NCI-H2196 treated with DMSO at 0.1 percent for 48 hours (cell line): ENCODE results near the gene KITLG.
A peak's percentile ranks its signal among the peaks of the same experiment; 100 is the strongest.
"Not testable (repeated sequence)": the region's sequence is repeated elsewhere in the genome, so short reads cannot be mapped to it uniquely, and the experiment has no call there.

ENCODE experiments used
- DNase-seq: peaks from one replicate; lab custom pipeline; 2025; ENCODE audit not compliant: unreplicated experiment; lab: John Stamatoyannopoulos, UW

The KITLG gene

DNA sequence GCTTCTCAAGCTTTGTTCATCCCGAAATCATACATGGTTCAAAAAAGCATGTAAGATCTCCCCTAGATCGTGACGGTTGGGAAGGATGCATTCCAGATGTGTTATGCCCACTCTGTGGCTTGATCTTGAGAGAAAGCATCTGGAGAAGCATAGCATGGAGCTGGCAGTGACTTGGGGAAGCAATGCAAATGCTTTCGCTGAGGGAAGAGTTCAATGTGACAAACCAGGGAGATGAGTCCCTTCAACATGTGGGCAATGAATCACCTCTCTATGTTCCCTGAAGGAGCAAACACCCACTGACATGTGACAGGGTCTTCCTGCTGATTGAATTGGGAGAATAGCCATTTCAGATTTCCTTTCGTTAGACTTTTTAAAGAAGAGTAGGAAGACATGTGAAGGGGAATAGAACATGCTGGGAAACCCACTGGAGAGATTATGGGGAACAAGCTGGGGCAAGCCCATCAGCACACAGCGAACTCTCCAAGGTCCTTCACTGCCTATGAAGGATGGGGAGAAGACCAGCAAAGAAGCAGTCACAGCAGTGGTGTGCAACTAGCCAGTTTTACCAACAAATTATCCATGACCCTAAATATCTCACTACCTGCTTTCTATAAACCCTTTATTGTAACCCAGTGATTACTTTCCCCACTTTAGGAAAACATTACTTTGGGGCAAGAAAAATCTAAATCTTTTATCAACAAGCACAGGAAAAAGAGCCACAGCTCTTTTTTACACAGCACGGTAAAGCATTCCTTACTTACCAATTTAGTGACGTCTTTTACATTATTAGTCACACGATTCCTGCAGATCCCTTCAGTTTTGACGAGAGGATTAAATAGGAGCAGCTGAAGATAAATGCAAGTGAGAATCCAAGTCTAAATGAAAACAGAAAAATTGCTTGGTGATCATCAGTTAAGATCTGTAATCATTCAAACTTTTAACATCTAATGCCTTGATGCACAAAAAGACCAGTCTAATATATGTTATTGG is 35.0 kb downstream of the KITLG start:
- no peak for DNase-seq

DNA sequence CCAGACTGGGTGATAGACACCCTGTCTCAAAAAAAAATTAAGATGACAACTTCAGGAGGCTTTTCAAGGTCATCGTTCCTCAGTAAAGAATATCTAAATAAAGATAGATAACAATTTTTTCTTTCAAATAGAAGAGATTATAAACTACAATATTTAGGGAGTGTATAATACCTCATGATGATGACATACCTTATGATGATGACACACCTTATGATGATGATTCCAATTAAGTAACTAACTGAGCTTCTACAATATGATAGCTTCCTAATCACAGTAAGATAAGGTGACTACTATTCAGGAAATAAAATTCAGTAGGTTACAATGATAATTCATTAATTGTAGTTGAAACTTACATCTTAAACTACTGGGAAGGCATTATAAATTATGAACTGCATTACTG is 40.4 kb downstream of the KITLG start:
- DNase-seq: no peak

DNA sequence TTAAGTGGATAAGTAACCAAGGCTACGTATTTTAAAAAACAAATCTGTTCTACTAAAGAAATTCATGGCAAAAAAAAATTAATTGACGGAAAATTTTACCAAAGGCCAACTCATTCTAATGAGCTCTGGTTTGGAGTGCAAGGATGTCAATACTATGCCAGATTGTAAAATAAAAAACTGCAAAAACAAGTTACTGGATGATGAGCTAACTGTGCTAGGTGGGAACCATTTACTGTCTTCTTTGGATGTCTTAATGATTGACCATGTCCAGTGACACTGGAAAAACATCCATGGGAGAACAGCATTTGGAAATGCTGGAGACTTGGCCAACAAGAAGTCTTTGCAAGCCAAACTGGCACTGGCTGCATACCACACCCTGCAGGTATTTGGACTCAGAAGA is 41.6 kb downstream of the KITLG start:
- DNase-seq: no peak

DNA sequence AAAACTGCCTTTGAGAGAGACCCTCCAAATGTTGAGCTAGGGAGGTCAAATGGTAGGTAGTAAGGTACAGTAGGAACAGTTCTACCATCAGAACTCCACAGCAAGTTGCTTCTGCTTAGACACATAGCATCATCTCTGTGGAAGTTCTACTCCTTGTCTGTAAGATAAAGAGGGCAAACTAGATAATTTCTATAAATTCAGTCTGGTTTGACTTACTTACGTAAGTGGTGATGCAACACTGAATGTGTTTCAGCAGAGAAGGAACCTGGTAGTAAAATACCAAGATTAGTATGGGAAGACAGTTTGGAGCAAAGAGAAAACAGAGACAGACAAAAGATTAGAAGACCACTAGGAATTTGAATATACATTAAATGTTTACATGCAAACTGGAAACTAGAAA is 42.0 kb downstream of the KITLG start:
- no peak for DNase-seq

DNA sequence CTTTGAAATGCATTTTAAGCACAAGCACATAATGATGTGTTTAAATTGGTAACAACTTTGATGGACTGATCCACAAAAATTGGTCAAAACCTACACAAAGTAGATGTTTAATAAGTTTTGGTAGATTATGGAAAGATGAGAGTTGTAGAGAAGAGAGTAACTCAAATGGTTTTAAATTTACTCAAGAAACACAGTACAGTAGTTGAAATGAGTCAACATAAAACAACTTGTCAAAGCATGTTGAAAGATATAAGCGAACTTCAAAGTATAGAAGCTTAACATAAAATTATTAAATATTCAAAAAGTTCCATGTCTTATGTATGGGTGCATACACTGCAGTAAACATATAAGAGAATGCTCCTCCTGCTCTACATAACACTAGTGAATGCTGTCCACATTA is 49.4 kb downstream of the KITLG start:
- no peak for DNase-seq

DNA sequence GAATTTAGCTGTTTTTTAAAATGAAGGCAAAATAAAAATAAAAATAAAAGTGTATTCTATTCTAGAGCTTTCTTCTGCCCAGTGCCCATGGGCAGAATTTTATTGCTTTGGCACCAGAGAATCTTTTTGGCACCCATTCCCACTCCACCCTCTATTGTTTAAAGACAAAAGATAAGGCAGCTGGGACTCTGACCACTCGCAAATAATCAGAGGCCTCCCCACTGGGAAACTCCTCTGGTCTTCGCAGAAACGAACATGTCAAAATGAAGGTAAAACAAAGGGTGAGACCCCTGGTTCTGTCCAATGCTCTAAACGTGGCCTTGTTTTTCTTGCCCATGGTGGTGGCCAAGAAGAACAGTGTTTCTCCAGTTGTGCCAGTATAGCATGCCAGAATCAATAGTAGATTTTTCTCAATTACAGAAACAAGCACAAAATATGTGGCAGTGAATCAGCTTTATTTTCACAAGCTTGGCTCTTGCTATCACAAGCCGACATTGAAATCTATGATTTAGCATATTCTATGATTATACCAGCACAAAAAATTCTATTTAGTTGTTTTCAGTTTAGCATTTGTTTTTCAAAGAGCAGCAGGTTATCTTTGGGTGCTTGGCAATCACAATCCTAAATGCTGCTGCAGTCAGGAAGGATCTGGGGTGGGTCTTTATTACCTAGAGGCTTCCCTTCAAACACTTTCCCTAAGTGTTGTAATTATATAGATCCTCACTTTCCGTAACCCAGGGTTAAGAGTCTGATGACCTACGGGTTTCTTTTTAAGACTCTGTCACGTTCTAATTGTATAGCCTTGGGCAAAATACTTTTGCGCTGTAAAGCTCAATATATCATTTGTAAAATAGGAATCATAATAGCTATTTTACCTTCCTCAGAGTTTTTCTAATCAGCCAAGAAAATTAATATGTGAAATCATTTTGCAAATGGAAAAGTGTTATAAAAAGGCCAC is 50.5 kb downstream of the KITLG start:
- peak; percentile 24 for DNase-seq

DNA sequence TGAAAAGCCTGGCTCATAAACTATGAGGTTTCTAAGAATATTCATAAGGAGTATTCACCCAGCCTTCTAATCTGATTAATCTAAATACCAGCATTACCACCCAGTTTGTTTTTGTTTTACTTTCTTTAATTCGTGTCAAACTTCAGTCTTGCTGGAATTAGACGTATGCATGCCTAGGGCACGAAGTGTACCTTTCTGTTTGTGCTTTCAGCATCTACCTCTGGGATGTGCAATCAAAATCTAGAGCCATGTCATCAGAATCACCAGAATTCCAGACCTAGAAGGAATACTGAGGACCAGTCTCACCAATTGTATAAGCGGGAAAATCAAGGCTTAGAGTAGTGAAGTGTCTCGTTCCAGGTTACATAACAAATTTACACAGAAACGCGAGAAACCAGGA is 57.3 kb downstream of the KITLG start:
- DNase-seq: no peak

DNA sequence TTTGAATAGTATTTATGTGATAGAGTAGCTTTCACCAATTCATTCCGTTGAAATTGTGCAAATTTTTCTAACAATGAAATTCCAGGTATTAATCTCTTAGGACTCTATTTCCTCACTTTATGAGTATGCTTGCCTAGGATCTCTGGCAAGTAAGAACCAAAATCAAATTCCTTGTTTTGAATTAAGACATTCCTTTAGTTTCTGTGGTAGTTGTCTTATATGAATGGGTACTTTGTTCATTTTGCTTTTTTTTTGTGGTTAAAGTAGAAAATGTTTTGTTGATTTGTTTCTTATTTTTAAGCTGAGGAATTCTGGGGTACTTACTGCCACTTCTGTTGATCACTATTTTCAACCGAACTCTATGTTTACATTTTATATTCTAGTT is 59.8 kb downstream of the KITLG start:
- no peak for DNase-seq

DNA sequence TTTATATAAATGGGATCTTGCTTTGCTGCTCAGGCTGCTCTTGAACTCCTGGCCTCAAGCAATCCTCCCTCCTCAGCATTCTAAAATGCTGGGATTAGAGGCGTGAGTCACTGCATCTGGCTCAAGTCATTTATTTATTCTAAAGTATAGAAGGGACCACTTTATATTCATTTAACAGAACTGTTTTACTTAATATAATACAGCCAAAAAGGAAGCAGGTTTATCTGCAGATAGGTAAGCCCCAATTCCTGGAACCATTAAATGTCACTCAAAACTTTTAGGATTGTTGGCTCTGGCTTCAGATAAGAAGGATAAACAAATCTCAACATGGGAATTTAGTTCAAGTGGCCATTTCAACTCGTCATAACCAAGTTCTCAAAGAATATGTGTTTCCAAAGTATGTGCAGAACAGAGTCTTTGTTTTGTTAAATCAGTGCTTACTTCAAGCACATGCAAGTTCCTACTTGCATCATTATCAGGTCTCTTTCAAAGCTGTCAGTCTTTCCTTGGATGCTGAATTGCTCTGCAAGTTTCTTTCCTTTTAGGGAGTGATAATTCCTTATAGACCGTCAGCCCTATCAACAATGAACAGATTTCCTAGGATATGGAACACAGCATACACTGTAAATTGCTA is 60.4 kb downstream of the KITLG start:
- DNase-seq: no peak

DNA sequence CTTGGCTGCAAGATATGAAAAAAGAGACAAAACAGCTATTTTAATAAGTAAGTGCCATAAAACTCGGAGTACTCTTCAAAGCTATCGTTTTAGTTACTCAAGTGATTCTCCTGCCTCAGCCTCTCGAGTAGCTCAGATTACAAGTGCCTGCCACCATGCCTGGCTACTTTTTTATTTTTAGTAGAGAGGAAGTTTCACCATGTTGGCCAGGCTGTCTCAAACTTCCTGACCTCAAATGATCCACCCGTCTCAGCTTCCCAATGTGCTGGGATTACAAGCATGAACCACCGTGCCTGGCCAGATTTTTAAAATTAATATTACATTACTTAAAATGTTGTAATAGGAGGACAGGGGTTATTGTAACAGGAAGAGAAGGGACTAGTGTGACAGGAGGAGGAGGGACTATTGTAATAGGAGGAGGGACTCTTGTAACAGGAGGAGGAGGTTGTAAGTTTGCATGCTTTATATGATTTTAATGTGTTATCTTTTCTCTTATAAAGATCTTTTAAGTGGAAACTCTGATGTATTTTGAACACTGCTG is 61.3 kb downstream of the KITLG start:
- DNase-seq: no peak

DNA sequence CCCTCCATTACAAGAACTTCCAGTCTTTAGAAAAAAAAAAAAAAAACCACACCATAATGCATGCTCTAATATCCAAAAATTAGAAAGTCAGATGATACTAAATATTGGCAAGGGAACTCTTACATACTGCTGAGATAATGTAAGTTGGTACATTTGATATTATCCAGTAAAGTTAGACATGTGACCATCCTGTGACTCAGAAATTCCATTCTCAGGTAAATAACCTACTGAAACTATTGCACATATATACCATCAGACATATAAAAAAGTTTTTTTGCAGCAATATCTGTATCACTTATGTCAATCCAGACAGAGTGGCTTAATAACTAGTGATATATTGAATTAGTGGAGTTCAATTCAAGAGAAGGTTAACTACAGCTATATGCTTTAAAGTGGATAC is 63.5 kb downstream of the KITLG start:
- DNase-seq: no peak

DNA sequence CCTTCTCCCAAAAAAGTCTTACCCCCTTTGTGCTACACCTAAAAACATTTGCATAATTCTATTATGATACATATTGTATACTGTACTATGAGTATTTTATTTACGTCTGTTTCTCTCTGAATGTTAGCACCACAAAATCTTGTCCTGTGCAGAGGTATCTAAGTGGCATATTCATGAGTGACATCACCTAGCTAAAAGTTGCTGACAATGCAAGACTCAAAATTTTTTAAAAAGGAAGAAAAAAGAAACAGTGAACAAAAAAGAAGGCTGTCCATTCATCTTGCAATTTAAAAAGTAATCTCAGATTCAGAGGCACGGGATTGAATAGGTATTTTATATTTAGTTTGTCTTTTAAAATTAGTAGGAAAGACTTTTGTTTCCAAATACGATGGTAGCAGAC is 69.4 kb downstream of the KITLG start:
- no peak for DNase-seq

DNA sequence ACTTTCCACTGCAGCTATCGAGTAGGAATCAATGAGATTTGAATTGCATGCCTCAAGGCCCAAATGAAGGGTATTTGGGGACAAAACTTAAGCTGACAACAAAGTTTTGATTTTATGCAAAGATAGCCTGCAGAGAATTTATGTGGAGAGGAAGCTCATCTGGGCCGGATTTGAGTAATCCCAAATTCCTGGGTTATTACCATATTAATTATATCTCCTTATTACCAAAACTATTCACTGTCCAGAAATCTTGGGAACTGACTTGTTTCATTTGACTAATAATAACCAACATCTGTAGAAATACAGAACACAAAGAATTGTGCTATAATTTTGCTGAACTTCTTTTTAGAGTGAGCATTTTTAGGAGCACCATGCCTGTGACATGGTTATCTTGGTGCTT is 70.4 kb downstream of the KITLG start:
- DNase-seq: no peak

DNA sequence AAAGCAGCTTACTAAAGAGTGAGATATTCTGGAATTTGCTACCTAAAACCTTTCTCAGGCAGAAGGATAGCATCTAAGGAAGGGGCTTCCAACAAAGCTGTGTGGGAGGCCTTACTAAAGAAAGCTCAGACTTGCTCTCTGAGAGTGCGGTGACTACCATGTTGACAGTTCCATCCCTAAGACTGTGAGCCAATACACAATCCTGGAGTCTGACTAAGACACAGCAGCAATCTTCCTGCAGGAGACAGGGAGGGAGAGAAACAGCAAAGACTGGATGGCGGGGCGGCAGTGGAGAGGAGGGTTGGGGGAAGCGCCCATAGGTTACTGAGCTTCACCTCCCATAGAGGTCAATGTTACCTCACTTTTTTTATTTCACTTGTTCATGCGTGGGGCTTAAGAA is 70.9 kb downstream of the KITLG start:
- no peak for DNase-seq

DNA sequence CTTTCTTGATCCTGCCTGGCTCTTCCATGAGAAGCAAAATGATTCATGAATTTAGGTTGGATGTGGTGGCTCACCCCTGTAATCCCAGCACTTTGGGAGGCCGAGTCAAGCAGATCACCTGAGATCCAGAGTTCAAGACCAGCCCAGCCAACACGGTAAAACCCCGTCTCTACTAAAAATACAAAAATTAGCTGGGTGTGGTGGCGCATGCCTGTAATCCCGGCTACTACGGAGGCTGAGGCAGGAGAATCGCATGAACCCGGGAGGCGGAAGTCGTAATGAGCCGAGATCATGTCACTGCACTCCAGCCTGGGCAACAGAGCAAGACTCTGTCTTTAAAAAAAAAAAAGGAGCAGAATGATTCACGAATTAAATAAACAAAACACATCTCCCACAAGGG is 72.4 kb downstream of the KITLG start:
- not testable (repeated sequence) for DNase-seq

DNA sequence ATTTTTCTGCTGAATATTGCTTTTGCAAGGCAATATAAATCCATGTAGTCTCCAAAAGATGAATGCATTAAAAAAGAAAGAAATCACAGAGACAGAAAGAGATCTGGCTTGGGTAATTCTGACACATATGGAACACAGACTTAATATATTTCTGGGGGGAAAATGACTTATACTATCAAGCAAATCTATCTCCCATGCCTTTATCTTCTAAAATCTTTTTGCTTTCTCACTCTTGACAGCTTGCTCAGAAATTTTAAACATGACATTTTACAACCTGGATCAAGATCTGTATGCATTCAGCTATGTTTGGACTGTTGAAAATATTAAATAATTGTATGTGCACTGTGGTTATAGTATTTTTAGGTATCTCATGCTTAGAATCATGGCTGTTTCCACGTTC is 73.0 kb downstream of the KITLG start:
- no peak for DNase-seq

DNA sequence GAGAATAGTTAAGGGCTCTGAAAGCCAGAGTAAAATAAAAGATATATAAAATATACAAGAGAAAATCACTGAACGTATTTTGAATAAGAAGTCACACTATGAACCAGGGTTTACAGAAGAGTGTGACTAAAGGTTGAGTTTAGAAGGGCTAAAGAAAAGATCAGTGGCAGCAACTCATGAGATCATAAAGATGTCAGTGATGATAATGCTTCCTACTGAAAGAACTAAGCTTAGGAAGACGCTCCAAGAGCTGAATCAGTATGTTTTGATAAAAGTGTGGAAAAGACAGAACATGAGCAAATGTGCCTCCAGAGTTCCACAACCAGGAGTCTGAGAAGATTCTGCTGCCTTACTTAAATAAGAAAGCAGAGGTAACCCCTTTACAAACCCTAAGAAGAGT is 74.6 kb downstream of the KITLG start:
- no peak for DNase-seq

DNA sequence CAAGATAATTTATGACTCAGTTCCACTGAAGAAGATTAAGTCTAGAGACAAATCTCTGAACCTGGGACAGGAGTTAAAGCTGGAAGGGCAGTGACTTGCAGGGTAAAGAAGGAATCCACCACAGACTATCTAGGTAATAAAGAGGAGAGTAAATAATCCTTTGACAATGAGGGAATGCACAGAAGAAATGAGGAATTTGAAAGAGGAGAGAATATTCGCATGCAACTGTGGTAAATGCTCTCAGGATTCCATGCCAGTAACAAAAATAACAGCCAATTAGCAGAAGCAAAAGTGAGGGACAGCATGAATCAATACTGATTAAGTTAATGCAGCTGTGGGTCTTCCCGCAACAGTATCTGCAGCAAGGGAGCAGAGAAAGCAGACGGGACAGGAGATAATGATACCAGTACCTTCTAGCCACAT is 77.0 kb downstream of the KITLG start:
- no peak for DNase-seq

DNA sequence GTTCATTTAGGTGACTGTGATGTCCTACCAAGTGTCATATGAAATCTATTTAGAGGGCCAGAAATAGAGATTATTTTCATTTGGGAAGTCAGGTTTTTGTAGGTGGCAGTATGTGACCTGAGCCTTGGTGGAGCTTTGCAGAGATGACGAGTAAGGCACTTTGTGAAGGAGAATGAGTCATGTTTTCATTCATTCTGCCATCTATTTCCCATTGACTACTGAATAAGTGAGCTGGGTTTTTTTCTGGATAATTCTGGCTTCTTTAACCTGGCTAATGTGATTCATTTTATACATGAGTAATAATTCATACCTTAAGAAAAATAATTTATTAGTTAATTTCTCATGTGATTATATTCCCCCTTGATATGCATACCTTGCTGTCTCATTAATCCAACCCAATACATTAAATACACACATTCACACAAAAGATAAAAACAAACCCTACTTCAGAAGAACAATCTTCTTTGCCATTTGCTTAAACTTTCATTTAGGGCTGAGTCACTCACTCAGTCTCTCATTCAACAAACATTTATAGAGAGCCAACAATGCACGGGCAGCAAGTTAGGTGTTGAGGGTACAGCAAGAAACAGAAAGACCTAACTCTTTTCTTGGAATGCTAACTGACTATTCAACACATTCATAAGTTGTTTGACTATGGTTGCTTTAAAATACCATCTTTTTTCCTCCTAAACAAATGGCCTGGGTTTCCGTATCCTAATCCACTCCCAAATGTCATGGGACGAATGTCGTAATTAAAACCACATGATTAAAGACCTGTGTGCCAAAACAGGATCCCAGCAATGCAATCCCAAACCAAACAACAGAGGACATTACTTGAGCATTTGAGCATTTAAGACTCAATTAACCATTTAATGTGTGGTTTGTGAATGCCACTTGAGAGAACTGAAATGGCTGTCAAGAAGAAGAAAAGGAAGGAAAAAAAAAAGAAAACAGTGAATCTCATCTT is 78.0 kb downstream of the KITLG start:
- no peak for DNase-seq

DNA sequence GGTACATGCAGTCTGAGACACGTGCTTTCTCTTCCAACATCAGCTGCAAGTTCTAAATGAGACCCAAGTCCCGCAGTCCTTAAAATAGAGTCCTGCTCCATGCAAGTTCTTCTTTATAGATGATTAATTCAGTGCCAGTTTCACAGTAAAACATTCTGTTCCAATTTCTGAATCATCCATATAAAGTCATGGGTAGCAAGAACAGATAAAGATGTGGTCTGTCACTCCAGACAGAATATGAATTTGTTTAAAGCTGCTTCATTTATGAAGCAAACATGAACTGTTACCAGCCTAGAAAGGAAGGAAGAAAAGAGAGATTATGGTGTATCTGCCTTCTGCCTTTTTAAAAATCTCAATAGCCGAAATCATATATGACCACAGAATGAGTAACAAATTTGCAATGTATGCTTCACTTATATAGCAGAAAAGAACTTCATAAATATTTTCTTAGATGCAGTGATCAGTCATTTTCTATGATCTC is 83.3 kb downstream of the KITLG start:
- DNase-seq: no peak
